Right lobe of liver (tissue), 4 donors: ENCODE results near the gene DPP6.

Source experiments
- POLR2A ChIP-seq: fragments of 450-650 bp; IDR thresholded peaks from one replicate; pipeline ENCODE4 v1.6.1; 2017; ENCODE audit warnings: antibody characterized with exemption, mild to moderate bottlenecking
- TF ChIP-seq, protein P1 (sequence below), 4 donors: fragments of 200-600 bp in 3 of 4; fragments of 450-650 bp in 1 of 4; IDR thresholded peaks; one replicate each; pipeline versions ENCODE4 v1.5.1 to v1.8.0; 2016 to 2022; ENCODE audit warnings: antibody characterized with exemption in 4 of 4, mild to moderate bottlenecking in 2 of 4
- donor health status: DM: no; HTN: no; CAD: no.
- donor health status: DM: no; HTN: no; CAD: no.
- donor health status: DM: no; HTN: yes; CAD: no.

DNA sequence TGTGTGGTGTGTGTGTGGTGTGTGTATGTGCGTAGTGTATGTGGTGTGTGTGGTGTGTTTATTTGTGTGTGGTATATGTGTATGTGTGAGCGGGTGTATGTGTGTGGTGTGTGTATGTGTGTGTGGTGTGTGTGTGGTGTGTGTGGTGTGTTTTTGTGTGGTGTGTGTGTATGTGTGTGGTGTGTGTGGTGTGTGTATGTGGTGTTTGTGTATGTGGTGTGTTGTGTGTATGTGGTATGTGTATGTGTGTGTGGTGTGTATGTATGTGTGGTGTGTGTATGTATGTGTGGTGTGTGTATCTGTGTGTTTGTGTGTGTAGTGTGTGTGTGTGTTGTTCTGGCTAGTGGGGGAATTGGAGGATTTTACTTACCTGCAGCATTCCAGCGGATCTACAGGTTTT is 523.3 kb downstream of the DPP6 start:
- TF ChIP-seq, protein P1, sequence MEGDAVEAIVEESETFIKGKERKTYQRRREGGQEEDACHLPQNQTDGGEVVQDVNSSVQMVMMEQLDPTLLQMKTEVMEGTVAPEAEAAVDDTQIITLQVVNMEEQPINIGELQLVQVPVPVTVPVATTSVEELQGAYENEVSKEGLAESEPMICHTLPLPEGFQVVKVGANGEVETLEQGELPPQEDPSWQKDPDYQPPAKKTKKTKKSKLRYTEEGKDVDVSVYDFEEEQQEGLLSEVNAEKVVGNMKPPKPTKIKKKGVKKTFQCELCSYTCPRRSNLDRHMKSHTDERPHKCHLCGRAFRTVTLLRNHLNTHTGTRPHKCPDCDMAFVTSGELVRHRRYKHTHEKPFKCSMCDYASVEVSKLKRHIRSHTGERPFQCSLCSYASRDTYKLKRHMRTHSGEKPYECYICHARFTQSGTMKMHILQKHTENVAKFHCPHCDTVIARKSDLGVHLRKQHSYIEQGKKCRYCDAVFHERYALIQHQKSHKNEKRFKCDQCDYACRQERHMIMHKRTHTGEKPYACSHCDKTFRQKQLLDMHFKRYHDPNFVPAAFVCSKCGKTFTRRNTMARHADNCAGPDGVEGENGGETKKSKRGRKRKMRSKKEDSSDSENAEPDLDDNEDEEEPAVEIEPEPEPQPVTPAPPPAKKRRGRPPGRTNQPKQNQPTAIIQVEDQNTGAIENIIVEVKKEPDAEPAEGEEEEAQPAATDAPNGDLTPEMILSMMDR (IDR thresholded peaks at IDR 0.05): no peak
- no peak for TF ChIP-seq POLR2A
